Stimulated activated CD8-positive, alpha-beta memory T cell treated with anti-CD3 and anti-CD28 coated beads, Interleukin-12 subunit alpha, Interleukin-12 subunit beta, amount 100 ng/mL, for 24 hours (primary cell): Measurements from ENCODE around the gene RERG.
"Not testable (repeated sequence)": the region's sequence is repeated elsewhere in the genome, so short reads cannot be mapped to it uniquely, and the experiment has no call there.

Source experiments
- DNase-seq: peaks from one replicate; pipeline ENCODE4 v3.0.0-alpha.2; 2020; ENCODE audit errors: extremely low read depth

Gene RERG

GRCh38 chr12:15220915-15221885, at the start of gene RERG:
RERG (minus strand) TSS chr12:15221417; CDS start chr12:15217489, 3,928 bp downstream.
- peak; percentile 31 for DNase-seq

- DNase-seq: no peak
Measured at GRCh38 chr12:15270591-15270990, 49.4 kb upstream of the RERG start.

GRCh38 chr12:15268927-15269552, 47.8 kb upstream of the RERG start:
- DNase-seq: no peak

GRCh38 chr12:15268309-15268708, 47.1 kb upstream of the RERG start:
- DNase-seq: no peak

- no peak for DNase-seq
Measured at GRCh38 chr12:15265875-15266274, 44.7 kb upstream of the RERG start.

- no peak for DNase-seq
Measured at GRCh38 chr12:15256761-15257160, 35.5 kb upstream of the RERG start.

- DNase-seq: no peak
Measured at GRCh38 chr12:15253990-15254389, 32.8 kb upstream of the RERG start.

- DNase-seq: no peak
Measured at GRCh38 chr12:15244926-15245325, 23.7 kb upstream of the RERG start.

GRCh38 chr12:15244341-15244740, 23.1 kb upstream of the RERG start:
- DNase-seq: no peak

- no peak for DNase-seq
Measured at GRCh38 chr12:15243102-15243501, 21.9 kb upstream of the RERG start.

GRCh38 chr12:15240898-15241297, 19.7 kb upstream of the RERG start:
- DNase-seq: no peak

GRCh38 chr12:15234508-15234907, 13.3 kb upstream of the RERG start:
- DNase-seq: no peak

GRCh38 chr12:15234011-15234410, 12.8 kb upstream of the RERG start:
- no peak for DNase-seq

GRCh38 chr12:15232959-15233358, 11.7 kb upstream of the RERG start:
- DNase-seq: no peak

GRCh38 chr12:15231493-15231892, 10.3 kb upstream of the RERG start:
- no peak for DNase-seq

GRCh38 chr12:15230751-15231150, 9.5 kb upstream of the RERG start:
- DNase-seq: no peak

- DNase-seq: no peak
Measured at GRCh38 chr12:15230137-15230536, 8.9 kb upstream of the RERG start.

- no peak for DNase-seq
Measured at GRCh38 chr12:15227004-15227679, 5.9 kb upstream of the RERG start.

- DNase-seq: not testable (repeated sequence)
Measured at GRCh38 chr12:15225863-15226218, 4.6 kb upstream of the RERG start.

GRCh38 chr12:15225136-15225862, 4.1 kb upstream of the RERG start:
- no peak for DNase-seq

- DNase-seq: no peak
Measured at GRCh38 chr12:15222219-15222618, 1.0 kb upstream of the RERG start.

GRCh38 chr12:15220451-15220850, 766 bp downstream of the RERG start:
- DNase-seq: no peak
